K562 (cell line): ENCODE data around the gene AQP2. TPM values are rescaled to one million over a fixed set of nuclear protein-coding genes. Genes with fewer than 3 reads are reported as not detected.
A peak's percentile ranks its signal among the peaks of the same experiment; 100 is the strongest.

Experiments
- BHLHE40 ChIP-seq: IDR thresholded peaks from 2 replicates; pipeline ENCODE4 v1.6.1; 2011; ENCODE audit warnings: low read length, improper control_type of control experiment
- BRD9 ChIP-seq: fragments of 450-650 bp; IDR thresholded peaks from 2 replicates; pipeline ENCODE4 v1.6.1; 2018; ENCODE audit warnings: low read depth; ENCODE audit not compliant: partially characterized antibody
- CBX1 ChIP-seq: sonication (generic); IDR thresholded peaks from 2 replicates; pipeline ENCODE4 v1.6.1; 2016; ENCODE audit warnings: antibody characterized with exemption, low read depth, mild to moderate bottlenecking
- CC2D1A ChIP-seq: fragments of 450-650 bp; IDR thresholded peaks from 2 replicates; pipeline ENCODE4 v1.6.1; 2017; ENCODE audit warnings: mild to moderate bottlenecking
- CLOCK ChIP-seq: fragments of 250-450 bp; sonication (Bioruptor Pico); IDR thresholded peaks from 2 replicates; pipeline ENCODE4 v1.4.0; 2020; ENCODE audit warnings: mild to moderate bottlenecking, moderate library complexity, borderline replicate concordance
- CTCF ChIP-seq, 3 experiments: IDR thresholded peaks in 2 of 3; conservative IDR thresholded peaks in 1 of 3; 2 replicates each; pipeline ENCODE4 v1.5.1; 2011 to 2012; ENCODE audit warnings: low read length in 3 of 3, mild to moderate bottlenecking in 3 of 3, control low read depth in 2 of 3, improper control_type of control experiment in 1 of 3, inconsistent platforms in 1 of 3, low read depth in 1 of 3, mixed read lengths in 1 of 3, moderate library complexity in 1 of 3; ENCODE audit not compliant: insufficient read depth in 2 of 3
- ETS2 ChIP-seq: IDR thresholded peaks from 2 replicates; pipeline ENCODE4 v1.6.1; 2016; ENCODE audit warnings: borderline replicate concordance, missing genetic modification characterization, mild to moderate bottlenecking, moderate library complexity, missing compliant biosample characterization; ENCODE audit not compliant: poor library complexity, severe bottlenecking
- HINFP ChIP-seq: fragments of 450-650 bp; conservative IDR thresholded peaks from 2 replicates; pipeline ENCODE4 v1.6.1; 2016; ENCODE audit warnings: missing genetic modification characterization, low read depth, mild to moderate bottlenecking, control low read depth, missing compliant biosample characterization
- KLF10 ChIP-seq: fragments of 250-450 bp; sonication (Bioruptor Pico); IDR thresholded peaks from 2 replicates; pipeline ENCODE4 v1.6.1; 2021; ENCODE audit warnings: matching md5 sums
- MAZ ChIP-seq, 2 experiments: fragments of 450-650 bp in 1 of 2; sonication (generic) in 1 of 2; formaldehyde crosslinking; IDR thresholded peaks in 1 of 2; conservative IDR thresholded peaks in 1 of 2; 2 replicates each; pipeline versions ENCODE4 v1.4.0 to v1.5.0; 2020; ENCODE audit warnings: mild to moderate bottlenecking in 1 of 2, missing genetic modification reagents in 1 of 2
- MTF1 ChIP-seq: fragments of 250-450 bp; sonication (Bioruptor Pico); IDR thresholded peaks from 2 replicates; pipeline ENCODE4 v1.9.0; 2021; ENCODE audit warnings: moderate library complexity, mild to moderate bottlenecking, inconsistent platforms, borderline replicate concordance
- NRF1 ChIP-seq, 2 experiments: fragments of 450-650 bp; IDR thresholded peaks in 1 of 2; conservative IDR thresholded peaks in 1 of 2; 2 replicates each; pipeline ENCODE4 v1.6.1; 2014; ENCODE audit warnings: mild to moderate bottlenecking in 2 of 2
- POU5F1 ChIP-seq: fragments of 150-350 bp; IDR thresholded peaks from 2 replicates; pipeline ENCODE4 v1.6.1; 2014; ENCODE audit warnings: borderline replicate concordance, low read length, low read depth, mild to moderate bottlenecking; ENCODE audit not compliant: partially characterized antibody
- PTRF ChIP-seq: fragments of 450-650 bp; IDR thresholded peaks from 2 replicates; pipeline ENCODE4 v1.6.1; 2016; ENCODE audit warnings: mild to moderate bottlenecking, missing genetic modification characterization, missing compliant biosample characterization
- RBFOX2 ChIP-seq: fragments of 200-400 bp; formaldehyde crosslinking; IDR thresholded peaks from 2 replicates; pipeline ENCODE4 v1.6.1; 2017; ENCODE audit warnings: low read depth, mild to moderate bottlenecking, low read length, moderate library complexity
- TAF7 ChIP-seq: fragments of 450-650 bp; IDR thresholded peaks from 2 replicates; pipeline ENCODE4 v1.6.1; 2016; ENCODE audit warnings: missing genetic modification characterization, missing compliant biosample characterization
- TBL1XR1 ChIP-seq, 2 experiments: IDR thresholded peaks; 2 replicates each; pipeline ENCODE4 v1.6.1; 2012; ENCODE audit warnings: improper control_type of control experiment in 2 of 2, low read length in 2 of 2, mild to moderate bottlenecking in 1 of 2
- USF1 ChIP-seq: sonication (generic); formaldehyde crosslinking; IDR thresholded peaks from 2 replicates; pipeline ENCODE4 v1.9.0; 2022; ENCODE audit warnings: mild to moderate bottlenecking, missing genetic modification reagents
- XRCC4 ChIP-seq: IDR thresholded peaks from one replicate; pipeline ENCODE4 v1.6.1; 2011; ENCODE audit not compliant: insufficient read depth, insufficient read length; ENCODE audit errors: extremely low read depth
- ZNF23 ChIP-seq: fragments of 250-450 bp; sonication (Bioruptor Pico); IDR thresholded peaks from 2 replicates; pipeline ENCODE4 v1.4.0; 2020; ENCODE audit warnings: mild to moderate bottlenecking
- ZNF586 ChIP-seq: fragments of 450-650 bp; formaldehyde crosslinking; conservative IDR thresholded peaks from 2 replicates; pipeline ENCODE4 v1.4.0; 2020; ENCODE audit warnings: mild to moderate bottlenecking, moderate library complexity
- polyA plus RNA-seq, 8 experiments: library from polyadenylated mRNA; depleted of rRNA in 4 of 8; stranded (reverse) in 5 of 8; unstranded in 3 of 8; fragments of >200 nt; fragmentation: Nextera tagmentation in 2 of 8; fragmentation: Illumina TruSeq in 1 of 8; extraction: Ambion mirVana in 2 of 8; extraction: Trizol in 1 of 8; gene quantifications; 2 replicates each; pipeline versions ENCODE4 v1.2.1 to v1.2.3, GENCODE V29; 2011 to 2014; ENCODE audit warnings: inconsistent platforms in 1 of 8, missing spikeins in 1 of 8
- total RNA-seq, 7 experiments: library from RNA; depleted of rRNA in 6 of 7; stranded (reverse); fragments of >200 nt in 6 of 7; fragmentation: Illumina TruSeq in 2 of 7; extraction: Trizol in 2 of 7; gene quantifications; 2 replicates each; pipeline versions ENCODE4 v1.2.1 to v1.2.3, GENCODE V29; 2011 to 2021; ENCODE audit warnings: low replicate concordance in 1 of 7

Gene AQP2
- total and polyA plus RNA-seq, 9 of the 15 experiments (the other 6 are each of a cell fraction or from before 2014, with no cell fraction given) = not detected

GRCh38 chr12:49967042-49967776 lies 16.7 kb downstream of the AQP2 start (continued):
- TF ChIP-seq BRD9 (no peak), NRF1 (conservative IDR thresholded peaks at IDR 0.05 in 1 of 2, IDR thresholded peaks at IDR 0.05 in 1 of 2) (peak; percentile 55 to 64), HINFP (no peak), RBFOX2 (peak; percentile 51), CC2D1A (peak; percentile 34; the same call in 1 of the 2 replicates), PTRF (tag) (no peak), CLOCK (no peak), ETS2 (tag) (no peak), ZNF23 (CRISPR knock-in tag) (no peak), USF1 (CRISPR knock-in tag) (no peak), POU5F1 (no peak), MAZ (CRISPR knock-in tag; conservative IDR thresholded peaks at IDR 0.05 in 1 of 2, IDR thresholded peaks at IDR 0.05 in 1 of 2) (peak; percentile 85 to 95), KLF10 (no peak), BHLHE40 (peak; percentile 93), MTF1 (no peak), CBX1 (no peak; the same call in 1 of the 2 replicates), TBL1XR1 (IDR thresholded peaks at IDR 0.05; ENCODE audit: low read length in 2 of 2) (no peak), CTCF (IDR thresholded peaks at IDR 0.05 in 2 of 3, conservative IDR thresholded peaks at IDR 0.05 in 1 of 3; ENCODE audit: insufficient read depth in 2 of 3, low read depth in 1 of 3, low read length in 3 of 3) (peak; percentile 83 to 97 (median 94)), XRCC4 (no peak), TAF7 (tag) (no peak), ZNF586 (CRISPR knock-in tag) (no peak)
